ENCODE results near the gene SEMA5A.

GRCh38 chr5:9230355-9230754 lies 315.5 kb downstream of the SEMA5A start:
- TF ChIP-seq CTCF (IDR thresholded peaks at IDR 0.05; ENCODE audit: control extremely low read depth in 1 of 3, insufficient read depth in 1 of 3, low read depth in 1 of 3, low read length in 3 of 3): no peak
- no peak for TF ChIP-seq YY1 (IDR thresholded peaks at IDR 0.05; ENCODE audit: low read depth, low read length)
- no peak for TF ChIP-seq RAD21 (IDR thresholded peaks at IDR 0.05 in 1 of 2, conservative IDR thresholded peaks at IDR 0.05 in 1 of 2; ENCODE audit: low read depth in 2 of 2, low read length in 2 of 2)
- no peak for TF ChIP-seq POLR2A (IDR thresholded peaks at IDR 0.05; ENCODE audit: control extremely low read depth in 1 of 2, low read depth in 2 of 2, low read length in 2 of 2)

Measured in H1 (cell line).